GM10847 (cell line): Measurements from ENCODE around the gene TRIM69.

Experiments used
- POLR2A ChIP-seq: IDR thresholded peaks from 2 replicates; pipeline ENCODE4 v1.6.1; 2011; ENCODE audit not compliant: insufficient read length; ENCODE audit errors: extremely low read depth

The TRIM69 gene, protein sequence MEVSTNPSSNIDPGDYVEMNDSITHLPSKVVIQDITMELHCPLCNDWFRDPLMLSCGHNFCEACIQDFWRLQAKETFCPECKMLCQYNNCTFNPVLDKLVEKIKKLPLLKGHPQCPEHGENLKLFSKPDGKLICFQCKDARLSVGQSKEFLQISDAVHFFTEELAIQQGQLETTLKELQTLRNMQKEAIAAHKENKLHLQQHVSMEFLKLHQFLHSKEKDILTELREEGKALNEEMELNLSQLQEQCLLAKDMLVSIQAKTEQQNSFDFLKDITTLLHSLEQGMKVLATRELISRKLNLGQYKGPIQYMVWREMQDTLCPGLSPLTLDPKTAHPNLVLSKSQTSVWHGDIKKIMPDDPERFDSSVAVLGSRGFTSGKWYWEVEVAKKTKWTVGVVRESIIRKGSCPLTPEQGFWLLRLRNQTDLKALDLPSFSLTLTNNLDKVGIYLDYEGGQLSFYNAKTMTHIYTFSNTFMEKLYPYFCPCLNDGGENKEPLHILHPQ

DNA sequence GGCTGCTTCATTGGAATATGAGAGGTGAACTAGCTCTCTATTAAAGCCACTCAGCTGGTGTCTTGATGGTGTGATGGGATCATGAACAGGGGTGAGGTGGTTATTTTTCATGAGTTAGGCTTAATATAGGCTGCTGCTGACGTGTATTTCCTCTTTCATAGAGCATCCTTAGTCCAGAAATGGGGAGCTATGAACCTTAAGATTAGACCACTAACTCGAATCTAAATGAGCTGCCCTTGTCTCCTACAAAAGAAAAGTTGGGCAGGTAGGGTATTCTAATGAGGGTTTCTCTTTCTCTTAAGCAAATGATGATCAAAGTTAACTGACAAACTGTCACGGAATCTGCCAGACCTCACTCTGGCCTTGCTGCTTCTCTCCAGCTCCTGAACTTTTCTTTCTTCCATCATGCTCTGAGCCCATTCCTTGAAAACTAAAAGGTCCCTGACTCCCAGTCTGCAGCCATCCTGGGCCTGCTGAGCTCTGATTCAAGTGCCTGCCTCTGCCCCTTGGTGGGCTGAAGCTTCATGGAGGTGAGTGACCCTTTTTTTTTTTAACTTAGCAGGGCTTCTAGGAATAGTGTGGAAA, at the start of gene TRIM69:
Gene TRIM69, plus strand, starts transcription at position 348 of the 585 bp plus-strand sequence. Its CDS starts 177 bp downstream, at position 525.
- no peak for TF ChIP-seq POLR2A

DNA sequence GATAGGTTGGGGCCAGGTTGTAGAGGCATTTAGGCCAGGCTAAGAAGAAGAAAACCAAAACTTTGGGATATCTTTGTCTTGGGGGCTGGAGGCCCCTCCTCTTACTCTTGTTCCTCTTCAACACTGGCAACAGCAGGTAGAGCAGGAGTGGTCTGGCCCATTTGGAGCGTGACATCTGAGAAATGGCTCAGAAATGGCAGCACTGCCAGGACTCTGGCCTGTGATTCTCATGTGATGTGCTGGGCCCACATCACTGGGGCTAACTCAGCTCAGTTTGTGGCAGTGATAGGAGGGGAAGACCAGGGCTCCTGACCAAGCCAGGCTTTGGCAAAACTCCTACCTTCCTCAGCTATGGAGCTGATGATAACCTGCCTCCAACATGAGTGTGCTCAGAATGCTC, 43.7 kb upstream of the TRIM69 start:
- no peak for TF ChIP-seq POLR2A

DNA sequence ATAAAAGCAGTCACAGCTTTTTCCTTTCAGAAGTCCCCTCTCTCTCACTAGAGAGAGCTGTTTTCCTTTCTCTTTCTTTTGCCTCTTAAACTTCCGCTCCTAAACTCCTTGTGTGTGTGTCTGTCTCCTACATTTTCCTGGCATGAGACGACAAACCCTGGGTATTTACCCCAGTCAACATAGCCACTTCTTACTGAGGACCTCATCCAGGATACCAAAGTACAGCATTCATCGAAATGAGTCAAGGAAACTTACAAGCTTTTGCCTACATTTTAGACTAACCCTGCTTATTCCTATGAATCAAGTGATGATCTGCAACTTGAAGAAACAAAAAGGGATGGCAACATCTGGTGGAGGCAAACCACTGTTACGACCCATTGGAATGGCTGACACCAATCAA, 41.9 kb upstream of the TRIM69 start:
- TF ChIP-seq POLR2A: no peak

DNA sequence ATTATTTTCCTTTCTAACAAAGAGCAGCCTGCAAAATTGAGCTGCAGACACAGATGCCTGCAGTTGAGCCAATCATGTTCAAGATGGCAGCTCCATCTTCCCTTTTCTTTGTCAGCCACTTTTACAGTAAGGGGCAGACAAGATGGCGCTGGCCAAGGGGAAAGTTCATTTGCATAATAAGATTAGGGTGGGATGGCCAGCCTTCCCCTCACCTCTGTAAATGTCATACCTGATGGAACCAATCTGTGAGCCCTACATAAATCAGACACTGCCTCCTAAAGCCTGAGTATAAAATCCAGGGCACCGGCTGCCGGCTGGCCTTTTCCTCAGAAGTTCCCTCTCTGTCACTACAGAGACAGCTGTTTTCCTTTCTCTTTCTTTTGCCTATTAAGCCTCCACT, 41.0 kb upstream of the TRIM69 start:
- no peak for TF ChIP-seq POLR2A

DNA sequence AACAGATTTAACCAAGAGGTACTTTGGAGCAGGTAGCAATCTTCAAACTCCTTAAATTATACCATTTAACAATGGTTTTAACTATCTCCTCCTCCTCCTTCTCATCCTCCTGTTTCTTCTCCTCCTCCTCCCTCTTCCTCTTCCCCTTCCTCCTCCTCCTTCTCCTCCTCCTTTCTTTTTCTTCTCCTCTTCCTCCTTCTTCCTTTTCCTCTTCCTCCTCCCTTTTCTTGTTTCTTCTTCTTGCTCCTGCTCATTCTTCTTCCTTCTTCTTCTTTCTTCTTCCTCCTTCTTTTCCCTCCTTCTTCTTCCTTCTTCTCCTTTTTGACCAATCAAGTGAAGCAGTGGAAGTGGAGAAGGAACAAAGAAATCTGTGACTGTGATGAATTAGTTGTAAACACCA, 39.3 kb upstream of the TRIM69 start:
- TF ChIP-seq POLR2A: no peak

DNA sequence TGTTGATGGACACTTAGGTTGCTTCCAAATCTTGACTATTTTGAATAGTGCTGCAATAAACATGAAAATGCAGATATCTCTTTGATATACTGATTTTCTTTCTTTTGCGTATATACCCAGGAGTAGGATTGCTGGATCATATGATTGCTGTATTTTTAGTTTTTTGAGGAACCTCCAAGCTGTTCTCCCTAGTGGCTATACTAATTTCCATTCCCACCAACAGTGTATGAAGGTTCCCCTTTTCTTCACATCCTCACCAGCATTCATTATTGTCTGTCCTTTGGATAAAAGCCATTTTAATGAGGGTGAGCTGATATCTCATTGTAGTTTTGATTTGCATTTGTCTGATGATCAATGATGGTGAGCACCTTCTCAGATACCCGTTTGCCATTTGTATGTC, 37.7 kb upstream of the TRIM69 start:
- no peak for TF ChIP-seq POLR2A

DNA sequence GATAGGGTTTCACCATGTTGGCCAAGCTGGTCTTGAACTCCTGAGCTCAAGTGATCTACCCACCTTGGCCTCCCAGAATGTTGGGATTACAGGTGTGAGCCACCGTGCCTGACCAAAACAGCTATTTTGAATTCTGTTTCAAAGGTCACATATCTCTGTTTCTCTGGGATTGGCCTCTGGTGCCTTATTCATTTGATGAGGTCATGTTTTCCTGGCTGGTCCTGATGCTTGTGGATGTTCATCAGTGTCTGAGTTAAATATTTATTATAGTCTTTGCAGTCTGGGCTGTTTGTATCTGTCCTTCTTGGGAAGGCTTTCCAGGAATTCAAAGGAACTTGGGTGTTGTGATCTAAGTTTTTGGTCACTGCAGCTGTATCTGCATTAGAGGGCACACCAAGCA, 30.3 kb upstream of the TRIM69 start:
- no peak for TF ChIP-seq POLR2A

DNA sequence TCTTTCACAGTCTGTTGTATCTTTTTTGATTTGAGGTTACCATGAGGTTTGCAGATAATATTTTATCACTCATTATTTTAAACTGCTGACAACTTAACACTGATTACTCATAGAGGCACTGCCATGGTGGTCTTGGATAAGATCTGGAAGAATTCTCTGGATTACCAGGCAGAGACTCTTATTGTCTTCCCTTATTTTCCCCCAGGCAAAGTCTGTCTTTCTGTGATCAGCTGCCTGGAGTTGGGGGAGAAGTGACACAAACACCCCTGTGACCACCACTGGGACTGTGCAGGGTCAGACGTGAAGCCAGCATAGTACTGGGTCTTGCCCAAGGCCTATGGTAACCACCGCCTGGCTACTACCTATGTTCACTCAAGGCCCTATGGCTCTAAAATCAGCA, 29.9 kb upstream of the TRIM69 start:
- no peak for TF ChIP-seq POLR2A

DNA sequence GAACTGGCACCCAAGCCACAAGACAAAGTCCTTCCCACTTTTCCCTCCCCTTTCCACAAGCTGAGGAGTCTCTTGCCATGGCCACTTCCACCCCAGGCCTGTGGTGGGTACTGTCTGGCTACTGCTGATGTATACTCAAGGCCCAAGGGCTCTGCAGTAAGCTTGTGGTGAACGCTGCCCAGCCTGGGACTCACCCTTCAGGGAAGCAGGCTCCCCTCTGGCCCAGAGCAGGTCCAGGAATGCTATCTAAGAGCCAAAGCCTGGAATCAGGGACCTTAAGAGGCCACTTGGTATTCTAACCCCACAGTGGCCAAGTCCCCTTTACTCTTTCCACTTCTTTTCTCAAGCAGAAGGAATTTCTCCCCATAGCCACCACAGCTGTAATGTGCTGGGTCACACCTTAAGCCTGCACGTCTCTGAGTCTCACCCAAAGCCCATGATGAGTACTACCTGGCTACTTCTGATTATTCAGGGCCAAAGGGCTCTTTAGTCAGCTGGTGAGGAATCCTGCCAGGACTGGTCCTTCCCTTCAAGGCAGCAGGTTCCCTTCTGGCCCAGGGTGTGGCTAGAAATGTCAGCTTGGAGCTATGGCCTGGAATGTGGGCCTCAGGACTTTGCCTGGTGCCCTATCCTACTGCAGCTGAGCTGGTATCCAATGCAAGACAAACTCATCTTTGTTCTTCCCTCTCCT, 29.2 kb upstream of the TRIM69 start:
- no peak for TF ChIP-seq POLR2A

DNA sequence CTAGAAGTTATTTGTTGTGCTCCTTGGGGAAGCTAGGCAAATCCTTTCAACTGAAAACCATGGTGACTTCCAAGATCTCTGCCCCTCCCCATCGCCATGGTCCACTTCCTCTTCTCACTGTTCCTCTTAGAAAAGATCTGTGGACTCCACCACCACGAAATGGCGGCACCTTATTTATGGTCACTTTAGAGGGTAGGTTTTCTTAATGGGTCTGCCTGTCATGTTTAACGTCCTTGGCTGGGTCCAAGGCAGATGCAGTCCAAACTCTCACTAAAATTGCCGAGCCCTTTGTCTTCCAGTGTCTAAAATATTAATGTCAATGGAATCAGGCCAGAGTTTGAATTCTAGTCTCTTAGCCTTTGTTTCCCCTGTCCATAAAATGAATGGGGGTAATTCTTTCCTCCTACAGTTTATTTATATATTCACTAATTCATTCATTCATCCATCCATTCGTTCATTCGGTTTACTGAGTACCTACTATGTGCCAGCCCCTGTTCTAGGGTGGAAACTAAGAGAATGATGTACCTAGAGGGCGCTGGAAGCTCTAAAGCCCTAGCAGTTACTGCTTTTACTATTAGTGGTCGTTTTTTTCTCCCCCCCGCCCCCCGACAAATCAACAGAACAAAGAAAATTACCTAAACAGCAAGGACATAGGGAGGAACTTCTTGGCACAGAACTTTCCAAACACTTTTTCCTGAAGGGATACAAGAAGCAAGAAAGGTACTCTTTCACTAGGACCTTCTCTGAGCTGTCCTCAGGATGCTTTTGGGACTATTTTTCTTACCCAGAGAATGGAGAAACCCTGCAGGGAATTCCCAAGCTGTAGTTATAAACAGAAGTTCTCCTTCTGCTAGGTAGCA, 25.9 kb upstream of the TRIM69 start:
- no peak for TF ChIP-seq POLR2A

DNA sequence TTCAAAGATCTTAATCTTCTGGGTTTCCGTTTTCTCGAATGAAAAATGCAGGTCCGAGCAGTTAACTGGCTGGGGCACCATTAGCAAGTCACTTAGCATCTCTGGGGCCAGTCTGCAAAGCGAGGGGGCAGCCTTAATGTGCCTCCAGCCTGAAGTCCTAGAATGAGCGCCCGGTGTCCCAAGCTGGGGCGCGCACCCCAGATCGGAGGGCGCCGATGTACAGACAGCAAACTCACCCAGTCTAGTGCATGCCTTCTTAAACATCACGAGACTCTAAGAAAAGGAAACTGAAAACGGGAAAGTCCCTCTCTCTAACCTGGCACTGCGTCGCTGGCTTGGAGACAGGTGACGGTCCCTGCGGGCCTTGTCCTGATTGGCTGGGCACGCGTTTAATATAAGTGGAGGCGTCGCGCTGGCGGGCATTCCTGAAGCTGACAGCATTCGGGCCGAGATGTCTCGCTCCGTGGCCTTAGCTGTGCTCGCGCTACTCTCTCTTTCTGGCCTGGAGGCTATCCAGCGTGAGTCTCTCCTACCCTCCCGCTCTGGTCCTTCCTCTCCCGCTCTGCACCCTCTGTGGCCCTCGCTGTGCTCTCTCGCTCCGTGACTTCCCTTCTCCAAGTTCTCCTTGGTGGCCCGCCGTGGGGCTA, 25.1 kb upstream of the TRIM69 start, which contains the start of the genes B2M and PATL2:
Gene B2M, plus strand, starts transcription at position 422 of the 647 bp plus-strand sequence. Its CDS starts 30 bp downstream, at position 452.
Gene PATL2, minus strand, starts transcription at position 228 of the 647 bp plus-strand sequence. CDS start 34,833 bp downstream, outside the sequence.
- peak; percentile 100 for TF ChIP-seq POLR2A

DNA sequence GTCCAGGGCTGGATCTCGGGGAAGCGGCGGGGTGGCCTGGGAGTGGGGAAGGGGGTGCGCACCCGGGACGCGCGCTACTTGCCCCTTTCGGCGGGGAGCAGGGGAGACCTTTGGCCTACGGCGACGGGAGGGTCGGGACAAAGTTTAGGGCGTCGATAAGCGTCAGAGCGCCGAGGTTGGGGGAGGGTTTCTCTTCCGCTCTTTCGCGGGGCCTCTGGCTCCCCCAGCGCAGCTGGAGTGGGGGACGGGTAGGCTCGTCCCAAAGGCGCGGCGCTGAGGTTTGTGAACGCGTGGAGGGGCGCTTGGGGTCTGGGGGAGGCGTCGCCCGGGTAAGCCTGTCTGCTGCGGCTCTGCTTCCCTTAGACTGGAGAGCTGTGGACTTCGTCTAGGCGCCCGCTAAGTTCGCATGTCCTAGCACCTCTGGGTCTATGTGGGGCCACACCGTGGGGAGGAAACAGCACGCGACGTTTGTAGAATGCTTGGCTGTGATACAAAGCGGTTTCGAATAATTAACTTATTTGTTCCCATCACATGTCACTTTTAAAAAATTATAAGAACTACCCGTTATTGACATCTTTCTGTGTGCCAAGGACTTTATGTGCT, 24.5 kb upstream of the TRIM69 start:
- peak; percentile 21 for TF ChIP-seq POLR2A

DNA sequence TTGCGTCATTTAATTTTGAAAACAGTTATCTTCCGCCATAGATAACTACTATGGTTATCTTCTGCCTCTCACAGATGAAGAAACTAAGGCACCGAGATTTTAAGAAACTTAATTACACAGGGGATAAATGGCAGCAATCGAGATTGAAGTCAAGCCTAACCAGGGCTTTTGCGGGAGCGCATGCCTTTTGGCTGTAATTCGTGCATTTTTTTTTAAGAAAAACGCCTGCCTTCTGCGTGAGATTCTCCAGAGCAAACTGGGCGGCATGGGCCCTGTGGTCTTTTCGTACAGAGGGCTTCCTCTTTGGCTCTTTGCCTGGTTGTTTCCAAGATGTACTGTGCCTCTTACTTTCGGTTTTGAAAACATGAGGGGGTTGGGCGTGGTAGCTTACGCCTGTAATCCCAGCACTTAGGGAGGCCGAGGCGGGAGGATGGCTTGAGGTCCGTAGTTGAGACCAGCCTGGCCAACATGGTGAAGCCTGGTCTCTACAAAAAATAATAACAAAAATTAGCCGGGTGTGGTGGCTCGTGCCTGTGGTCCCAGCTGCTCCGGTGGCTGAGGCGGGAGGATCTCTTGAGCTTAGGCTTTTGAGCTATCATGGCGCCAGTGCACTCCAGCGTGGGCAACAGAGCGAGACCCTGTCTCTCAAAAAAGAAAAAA, 23.9 kb upstream of the TRIM69 start:
- no peak for TF ChIP-seq POLR2A

DNA sequence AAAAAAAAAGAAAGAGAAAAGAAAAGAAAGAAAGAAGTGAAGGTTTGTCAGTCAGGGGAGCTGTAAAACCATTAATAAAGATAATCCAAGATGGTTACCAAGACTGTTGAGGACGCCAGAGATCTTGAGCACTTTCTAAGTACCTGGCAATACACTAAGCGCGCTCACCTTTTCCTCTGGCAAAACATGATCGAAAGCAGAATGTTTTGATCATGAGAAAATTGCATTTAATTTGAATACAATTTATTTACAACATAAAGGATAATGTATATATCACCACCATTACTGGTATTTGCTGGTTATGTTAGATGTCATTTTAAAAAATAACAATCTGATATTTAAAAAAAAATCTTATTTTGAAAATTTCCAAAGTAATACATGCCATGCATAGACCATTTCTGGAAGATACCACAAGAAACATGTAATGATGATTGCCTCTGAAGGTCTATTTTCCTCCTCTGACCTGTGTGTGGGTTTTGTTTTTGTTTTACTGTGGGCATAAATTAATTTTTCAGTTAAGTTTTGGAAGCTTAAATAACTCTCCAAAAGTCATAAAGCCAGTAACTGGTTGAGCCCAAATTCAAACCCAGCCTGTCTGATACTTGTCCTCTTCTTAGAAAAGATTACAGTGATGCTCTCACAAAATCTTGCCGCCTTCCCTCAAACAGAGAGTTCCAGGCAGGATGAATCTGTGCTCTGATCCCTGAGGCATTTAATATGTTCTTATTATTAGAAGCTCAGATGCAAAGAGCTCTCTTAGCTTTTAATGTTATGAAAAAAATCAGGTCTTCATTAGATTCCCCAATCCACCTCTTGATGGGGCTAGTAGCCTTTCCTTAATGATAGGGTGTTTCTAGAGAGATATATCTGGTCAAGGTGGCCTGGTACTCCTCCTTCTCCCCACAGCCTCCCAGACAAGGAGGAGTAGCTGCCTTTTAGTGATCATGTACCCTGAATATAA, 23.0 kb upstream of the TRIM69 start:
- TF ChIP-seq POLR2A: no peak
